Measurements from ENCODE around the gene TXNDC15. TPM values are rescaled to one million over a fixed set of nuclear protein-coding genes. Genes with fewer than 3 reads are reported as not detected.

TXNDC15 gene
- total and polyA plus RNA-seq, 4 donors = 50.2 to 91.9 (median 73.3) TPM

DNA sequence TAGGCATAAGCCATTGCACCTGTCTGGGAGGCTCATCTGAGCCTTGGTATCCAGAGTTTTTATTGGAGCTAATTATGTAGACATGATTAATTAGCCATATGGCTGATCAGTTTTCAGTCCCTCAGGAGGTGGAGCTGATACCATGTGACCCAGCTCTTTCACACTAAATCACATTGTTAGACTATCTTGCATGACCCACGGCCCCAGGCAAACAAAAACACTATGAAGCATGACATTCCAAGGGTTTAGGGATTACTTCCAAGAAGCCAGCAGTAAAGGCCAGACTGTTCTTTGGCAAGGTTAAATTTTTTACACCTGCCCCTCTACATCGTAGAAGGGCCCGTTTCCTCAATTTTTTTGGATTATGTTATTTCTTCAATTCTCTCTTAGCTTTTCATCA, 33.4 kb upstream of the TXNDC15 start:
- DNase-seq = no peak
- peaks cover 0 to 11% (median 2%) of the 10 kb centered on the region in 4 donors for H3K36me3 ChIP-seq (ENCODE audit: control insufficient read depth in 4 of 4, insufficient read depth in 4 of 4, low read length in 4 of 4)
- 91 to 94% methylated on average over 3 of the region's 3 CpGs for WGBS, 2 donors

DNA sequence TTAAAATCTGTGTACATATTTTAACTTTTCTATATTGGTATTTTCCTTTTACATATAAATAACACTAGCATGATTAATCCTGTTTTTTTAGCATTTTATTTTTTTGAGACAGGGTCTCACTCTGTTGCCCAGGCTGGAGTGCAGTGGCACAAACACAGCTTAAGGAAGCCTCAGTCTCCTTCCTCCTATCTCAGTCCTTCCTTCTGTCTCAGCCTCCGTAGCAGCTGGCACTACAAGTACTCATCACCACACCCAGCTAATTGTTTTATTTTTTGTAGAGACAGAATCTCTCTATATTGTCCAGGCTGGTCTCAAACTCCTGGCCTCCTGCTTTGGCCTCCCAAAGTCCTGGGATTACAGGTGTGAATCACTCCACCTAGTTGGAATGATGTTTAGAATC, 29.9 kb upstream of the TXNDC15 start:
- no peak for DNase-seq

More for the DNA sequence above, 33.4 kb upstream of the TXNDC15 start:
- Histone ChIP-seq H3K27ac (ENCODE audit: low read depth in 1 of 2, low read length in 1 of 2) (no peak overlapping the region), H3K27me3 (ENCODE audit: control insufficient read depth in 3 of 3, insufficient read depth in 3 of 3, low read length in 2 of 3) (no peaks in the 10 kb centered on the region), H3K4me1 (ENCODE audit: control insufficient read depth in 5 of 5, insufficient read depth in 5 of 5, low read length in 5 of 5) (peaks cover 0 to 6% (median 3%) of the 10 kb centered on the region in 5 donors), H3K4me3 (no peak overlapping the region), H3K9ac (ENCODE audit: insufficient read depth in 1 of 2, low read length in 2 of 2) (no peak overlapping the region), H3K9me3 (ENCODE audit: control insufficient read depth in 4 of 4, insufficient read depth in 3 of 4, low read length in 3 of 4) (no peaks in the 10 kb centered on the region)
- ATAC-seq (ENCODE audit: insufficient read depth, low FRiP score) = no peak
- TF ChIP-seq, protein P1, sequence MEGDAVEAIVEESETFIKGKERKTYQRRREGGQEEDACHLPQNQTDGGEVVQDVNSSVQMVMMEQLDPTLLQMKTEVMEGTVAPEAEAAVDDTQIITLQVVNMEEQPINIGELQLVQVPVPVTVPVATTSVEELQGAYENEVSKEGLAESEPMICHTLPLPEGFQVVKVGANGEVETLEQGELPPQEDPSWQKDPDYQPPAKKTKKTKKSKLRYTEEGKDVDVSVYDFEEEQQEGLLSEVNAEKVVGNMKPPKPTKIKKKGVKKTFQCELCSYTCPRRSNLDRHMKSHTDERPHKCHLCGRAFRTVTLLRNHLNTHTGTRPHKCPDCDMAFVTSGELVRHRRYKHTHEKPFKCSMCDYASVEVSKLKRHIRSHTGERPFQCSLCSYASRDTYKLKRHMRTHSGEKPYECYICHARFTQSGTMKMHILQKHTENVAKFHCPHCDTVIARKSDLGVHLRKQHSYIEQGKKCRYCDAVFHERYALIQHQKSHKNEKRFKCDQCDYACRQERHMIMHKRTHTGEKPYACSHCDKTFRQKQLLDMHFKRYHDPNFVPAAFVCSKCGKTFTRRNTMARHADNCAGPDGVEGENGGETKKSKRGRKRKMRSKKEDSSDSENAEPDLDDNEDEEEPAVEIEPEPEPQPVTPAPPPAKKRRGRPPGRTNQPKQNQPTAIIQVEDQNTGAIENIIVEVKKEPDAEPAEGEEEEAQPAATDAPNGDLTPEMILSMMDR (IDR thresholded peaks at IDR 0.05; ENCODE audit: control extremely low read depth, extremely low read depth) = no peak

DNA sequence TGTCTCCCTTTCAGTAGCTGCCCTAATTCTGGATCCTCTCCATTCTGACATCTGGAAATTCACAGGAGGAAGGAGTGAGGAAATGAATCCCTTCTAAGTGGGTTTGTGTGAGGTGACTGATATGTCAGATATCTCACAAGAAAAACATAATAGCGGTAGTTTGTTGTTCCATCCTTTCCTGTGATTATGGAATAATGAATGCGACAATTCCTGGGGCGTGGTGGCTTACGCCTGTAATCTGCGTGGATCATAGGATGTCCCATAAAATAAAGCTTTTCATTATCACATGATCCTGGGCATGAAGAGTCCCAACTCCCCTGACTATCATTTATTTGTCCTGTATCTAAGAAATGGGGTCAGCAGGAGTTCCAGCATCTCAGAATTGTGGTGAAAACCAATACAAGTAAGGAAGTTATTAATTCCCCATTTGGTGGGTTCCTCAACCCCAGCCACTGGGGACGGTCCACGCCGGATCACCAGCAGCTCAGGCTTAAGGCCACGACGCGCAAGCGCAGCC, 28.8 kb upstream of the TXNDC15 start:
- ATAC-seq (ENCODE audit: insufficient read depth, low FRiP score) (no peak), DNase-seq (peak in 1 of 3 donors; percentile 37)
- H3K9me3 ChIP-seq (ENCODE audit: control insufficient read depth in 4 of 4, insufficient read depth in 3 of 4, low read length in 3 of 4) = no peaks in the 10 kb centered on the region
- H3K4me3 ChIP-seq = peak overlapping the region; percentile 98
- TF ChIP-seq, protein P1 (IDR thresholded peaks at IDR 0.05; ENCODE audit: control extremely low read depth, extremely low read depth) = no peak
- 10% methylated on average over 12 of the region's 12 CpGs for WGBS, 2 donors
- peaks cover 0 to 13% (median 4%) of the 10 kb centered on the region in 4 donors for H3K36me3 ChIP-seq (ENCODE audit: control insufficient read depth in 4 of 4, insufficient read depth in 4 of 4, low read length in 4 of 4)
- peak overlapping the region; percentile 95 to 99 for H3K27ac ChIP-seq (ENCODE audit: low read depth in 1 of 2, low read length in 1 of 2)
- no peaks in the 10 kb centered on the region for H3K27me3 ChIP-seq (ENCODE audit: control insufficient read depth in 3 of 3, insufficient read depth in 3 of 3, low read length in 2 of 3)
- peak overlapping the region in 1 of 2 donors; percentile 77 for H3K9ac ChIP-seq (ENCODE audit: insufficient read depth in 1 of 2, low read length in 2 of 2)
- H3K4me1 ChIP-seq (ENCODE audit: control insufficient read depth in 5 of 5, insufficient read depth in 5 of 5, low read length in 5 of 5) = peaks cover 0 to 16% (median 6%) of the 10 kb centered on the region in 5 donors

More for the DNA sequence above, 29.9 kb upstream of the TXNDC15 start:
- no peak overlapping the region for H3K27ac ChIP-seq (ENCODE audit: low read depth in 1 of 2, low read length in 1 of 2)
- peaks cover 0 to 17% (median 2%) of the 10 kb centered on the region in 4 donors for H3K36me3 ChIP-seq (ENCODE audit: control insufficient read depth in 4 of 4, insufficient read depth in 4 of 4, low read length in 4 of 4)
- TF ChIP-seq, protein P1 (IDR thresholded peaks at IDR 0.05; ENCODE audit: control extremely low read depth, extremely low read depth) = no peak
- H3K4me1 ChIP-seq (ENCODE audit: control insufficient read depth in 5 of 5, insufficient read depth in 5 of 5, low read length in 5 of 5) = peaks cover 0 to 16% (median 6%) of the 10 kb centered on the region in 5 donors
- ATAC-seq (ENCODE audit: insufficient read depth, low FRiP score) = no peak
- no peaks in the 10 kb centered on the region for H3K27me3 ChIP-seq (ENCODE audit: control insufficient read depth in 3 of 3, insufficient read depth in 3 of 3, low read length in 2 of 3)
- 90 to 92% methylated on average over 1 of the region's 1 CpG for WGBS, 2 donors
- no peak overlapping the region for H3K4me3 ChIP-seq
- H3K9ac ChIP-seq (ENCODE audit: insufficient read depth in 1 of 2, low read length in 2 of 2) = no peak overlapping the region
- no peaks in the 10 kb centered on the region for H3K9me3 ChIP-seq (ENCODE audit: control insufficient read depth in 4 of 4, insufficient read depth in 3 of 4, low read length in 3 of 4)

Measured in lung (tissue), 12 donors.